WTC11 (cell line): Measurements from ENCODE around the gene SLC17A9. TPM values are rescaled to one million over a fixed set of nuclear protein-coding genes. Genes with fewer than 3 reads are reported as not detected.

Experiments
- ATAC-seq: fragments of 200-7000 bp; cut with Tn5 transposase; 2 replicates; pipeline ENCODE4 v1.10.0; 2021; ENCODE audit warnings: mild to moderate bottlenecking, moderate library complexity
- CTCF ChIA-PET: fragments of 300-600 bp; sonication (Branson Sonifier 250); formaldehyde crosslinking; loops from one replicate; lab custom pipeline; 2021; ENCODE audit warnings: antibody characterized with exemption; lab: Charles Lee
- POLR2A ChIA-PET: fragments of 350-600 bp; sonication (Branson Sonifier 250); formaldehyde crosslinking; loops from one replicate; lab custom pipeline; 2021; ENCODE audit warnings: antibody characterized with exemption; lab: Charles Lee
- DNase-seq: peaks from one replicate; pipeline ENCODE4 v3.0.0; 2021; ENCODE audit warnings: low spot score
- H3K27ac Mint-ChIP-seq: 2 replicates; pipeline ENCODE4 v1.8.0; 2021; ENCODE audit warnings: mixed read lengths
- H3K27me3 Mint-ChIP-seq: 2 replicates; pipeline ENCODE4 v1.8.0; 2021; ENCODE audit warnings: low read depth, mild to moderate bottlenecking, moderate library complexity, mixed read lengths
- H3K36me3 Mint-ChIP-seq: 2 replicates; pipeline ENCODE4 v1.8.0; 2021; ENCODE audit warnings: mixed read lengths
- H3K4me1 Mint-ChIP-seq: 2 replicates; pipeline ENCODE4 v1.8.0; 2022; ENCODE audit warnings: mixed read lengths
- H3K4me3 Mint-ChIP-seq: 2 replicates; pipeline ENCODE4 v1.8.0; 2021; ENCODE audit warnings: mild to moderate bottlenecking, moderate library complexity, mixed read lengths
- H3K9me3 Mint-ChIP-seq: 2 replicates; pipeline ENCODE4 v1.8.0; 2021; ENCODE audit warnings: mixed read lengths
- CBFB ChIP-seq: sonication (generic); formaldehyde crosslinking; IDR thresholded peaks from 2 replicates; pipeline ENCODE4 v1.8.1; 2022; ENCODE audit warnings: mild to moderate bottlenecking, low read depth, missing genetic modification reagents
- CDX4 ChIP-seq: fragments of 250-450 bp; sonication (Bioruptor Pico); IDR thresholded peaks from 2 replicates; pipeline ENCODE4 v1.9.0; 2021; ENCODE audit warnings: moderate library complexity, mild to moderate bottlenecking, inconsistent platforms, borderline replicate concordance
- EMX1 ChIP-seq: fragments of 250-450 bp; sonication (Bioruptor Pico); IDR thresholded peaks from 2 replicates; pipeline ENCODE4 v1.8.0; 2021; ENCODE audit warnings: mild to moderate bottlenecking
- IRF1 ChIP-seq: sonication (generic); formaldehyde crosslinking; IDR thresholded peaks from 2 replicates; pipeline ENCODE4 v1.8.0; 2023; ENCODE audit warnings: missing genetic modification reagents
- MAX ChIP-seq: sonication (generic); formaldehyde crosslinking; IDR thresholded peaks from 2 replicates; pipeline ENCODE4 v1.8.0; 2022; ENCODE audit warnings: mild to moderate bottlenecking, missing genetic modification reagents
- MXD4 ChIP-seq: fragments of 250-450 bp; sonication (Bioruptor Pico); IDR thresholded peaks from 2 replicates; pipeline ENCODE4 v1.8.0; 2021; ENCODE audit warnings: mild to moderate bottlenecking, moderate library complexity, borderline replicate concordance
- MYBL2 ChIP-seq: sonication (generic); formaldehyde crosslinking; IDR thresholded peaks from 2 replicates; pipeline ENCODE4 v1.8.1; 2023; ENCODE audit warnings: mild to moderate bottlenecking, moderate library complexity, missing genetic modification reagents
- OVOL2 ChIP-seq: fragments of 250-450 bp; sonication (Bioruptor Pico); IDR thresholded peaks from 2 replicates; pipeline ENCODE4 v1.9.0; 2021; ENCODE audit warnings: mild to moderate bottlenecking, borderline replicate concordance
- SMAD4 ChIP-seq: sonication (generic); formaldehyde crosslinking; IDR thresholded peaks from 2 replicates; pipeline ENCODE4 v1.8.0; 2022; ENCODE audit warnings: mild to moderate bottlenecking, missing genetic modification reagents
- USF2 ChIP-seq: sonication (generic); formaldehyde crosslinking; IDR thresholded peaks from 2 replicates; pipeline ENCODE4 v1.8.1; 2023; ENCODE audit warnings: mild to moderate bottlenecking, missing genetic modification reagents, moderate library complexity
- ZBTB21 ChIP-seq: sonication (generic); formaldehyde crosslinking; IDR thresholded peaks from 2 replicates; pipeline ENCODE4 v1.8.1; 2023; ENCODE audit warnings: mild to moderate bottlenecking, missing genetic modification reagents, borderline replicate concordance
- ZNF232 ChIP-seq: sonication (generic); formaldehyde crosslinking; IDR thresholded peaks from 2 replicates; pipeline ENCODE4 v1.8.0; 2022; ENCODE audit warnings: mild to moderate bottlenecking, missing genetic modification reagents
- ZNF263 ChIP-seq: sonication (generic); formaldehyde crosslinking; IDR thresholded peaks from 2 replicates; pipeline ENCODE4 v1.8.1; 2022; ENCODE audit warnings: low read depth, mild to moderate bottlenecking, moderate library complexity, missing genetic modification reagents
- ZNF317 ChIP-seq: sonication (generic); formaldehyde crosslinking; IDR thresholded peaks from 2 replicates; pipeline ENCODE4 v1.8.1; 2023; ENCODE audit warnings: low read depth, mild to moderate bottlenecking, moderate library complexity, missing genetic modification reagents, borderline replicate concordance
- ZNF396 ChIP-seq: fragments of 250-450 bp; sonication (Bioruptor Pico); IDR thresholded peaks from 2 replicates; pipeline ENCODE4 v1.8.0; 2021; ENCODE audit warnings: mild to moderate bottlenecking, moderate library complexity, borderline replicate concordance
- ZNF423 ChIP-seq: fragments of 250-450 bp; sonication (Bioruptor Pico); IDR thresholded peaks from 2 replicates; pipeline ENCODE4 v2.1.2; 2022; ENCODE audit warnings: mild to moderate bottlenecking, moderate library complexity
- ZNF425 ChIP-seq: fragments of 250-450 bp; sonication (Bioruptor Pico); conservative IDR thresholded peaks from 2 replicates; pipeline ENCODE4 v1.9.0; 2021; ENCODE audit warnings: mild to moderate bottlenecking
- total RNA-seq: library from RNA; stranded (reverse); gene quantifications from 3 replicates; pipeline ENCODE4 v1.2.3, GENCODE V29; 2021
- TF ChIP-seq, protein P1 (sequence below): sonication (generic); formaldehyde crosslinking; IDR thresholded peaks from 2 replicates; pipeline ENCODE4 v1.8.0; 2022; ENCODE audit warnings: mild to moderate bottlenecking, missing genetic modification reagents
- TF ChIP-seq, protein P2 (sequence below): sonication (generic); formaldehyde crosslinking; IDR thresholded peaks from 2 replicates; pipeline ENCODE4 v1.8.1; 2023; ENCODE audit warnings: mild to moderate bottlenecking, moderate library complexity, missing genetic modification reagents
- TF ChIP-seq, protein P3 (sequence below): fragments of 250-450 bp; sonication (Bioruptor Pico); IDR thresholded peaks from 2 replicates; pipeline ENCODE4 v2.1.2; 2022; ENCODE audit warnings: mild to moderate bottlenecking, moderate library complexity
- TF ChIP-seq, protein P4 (sequence below): sonication (generic); formaldehyde crosslinking; IDR thresholded peaks from 2 replicates; pipeline ENCODE4 v1.8.1; 2022; ENCODE audit warnings: mild to moderate bottlenecking, moderate library complexity, missing genetic modification reagents

The SLC17A9 gene
- total RNA-seq, 1 experiment from 2014 or later: 41.7 TPM

DNA sequence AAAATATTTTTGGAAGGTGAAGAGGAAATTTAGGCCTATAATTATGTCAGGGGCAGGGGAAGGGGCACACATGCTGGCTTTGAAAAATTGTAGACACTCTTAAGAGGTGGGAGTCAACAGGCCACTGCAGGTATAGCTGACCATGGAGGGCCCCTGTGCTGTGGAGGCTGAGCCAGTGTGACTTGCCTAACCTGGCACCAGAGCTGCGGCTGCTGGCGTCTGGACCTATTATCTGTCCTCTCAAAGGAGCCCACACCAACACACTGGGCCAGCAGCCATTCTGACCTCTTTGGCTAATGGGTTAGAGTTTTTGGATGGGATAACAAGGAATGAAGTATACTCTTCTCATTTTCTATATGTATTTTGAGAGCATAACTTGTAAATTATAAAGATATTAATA lies 10.1 kb upstream of the SLC17A9 start:
- Mint-ChIP-seq H3K4me3 (no peak overlapping the region), H3K27ac (no peak overlapping the region), H3K36me3 (peaks cover 59% of the 10 kb centered on the region), H3K9me3 (no peaks in the 10 kb centered on the region), H3K27me3 (no peaks in the 10 kb centered on the region), H3K4me1 (peaks cover 20% of the 10 kb centered on the region)
- POLR2A ChIA-PET: no interaction called here
- CTCF ChIA-PET: no interaction called here
- TF ChIP-seq ZNF423 (CRISPR knock-in tag): no peak
- TF ChIP-seq USF2 (CRISPR knock-in tag): no peak
- TF ChIP-seq MYBL2 (CRISPR knock-in tag): no peak
- TF ChIP-seq, protein P1, sequence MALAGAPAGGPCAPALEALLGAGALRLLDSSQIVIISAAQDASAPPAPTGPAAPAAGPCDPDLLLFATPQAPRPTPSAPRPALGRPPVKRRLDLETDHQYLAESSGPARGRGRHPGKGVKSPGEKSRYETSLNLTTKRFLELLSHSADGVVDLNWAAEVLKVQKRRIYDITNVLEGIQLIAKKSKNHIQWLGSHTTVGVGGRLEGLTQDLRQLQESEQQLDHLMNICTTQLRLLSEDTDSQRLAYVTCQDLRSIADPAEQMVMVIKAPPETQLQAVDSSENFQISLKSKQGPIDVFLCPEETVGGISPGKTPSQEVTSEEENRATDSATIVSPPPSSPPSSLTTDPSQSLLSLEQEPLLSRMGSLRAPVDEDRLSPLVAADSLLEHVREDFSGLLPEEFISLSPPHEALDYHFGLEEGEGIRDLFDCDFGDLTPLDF: no peak
- TF ChIP-seq OVOL2 (CRISPR knock-in tag): no peak
- no peak for TF ChIP-seq ZNF317 (CRISPR knock-in tag)
- ATAC-seq: no peak
- no peak for DNase-seq

GRCh38 chr20:62943396-62943795 lies 9.1 kb upstream of the SLC17A9 start:
- ChIA-PET POLR2A (no interaction called here), CTCF (no interaction called here)
- no peaks in the 10 kb centered on the region for H3K27me3 Mint-ChIP-seq
- no peak overlapping the region for H3K4me3 Mint-ChIP-seq
- TF ChIP-seq ZNF263 (CRISPR knock-in tag) (no peak), MXD4 (no peak), IRF1 (CRISPR knock-in tag) (no peak), ZNF396 (CRISPR knock-in tag) (no peak), CBFB (CRISPR knock-in tag) (no peak)
- TF ChIP-seq, protein P2, sequence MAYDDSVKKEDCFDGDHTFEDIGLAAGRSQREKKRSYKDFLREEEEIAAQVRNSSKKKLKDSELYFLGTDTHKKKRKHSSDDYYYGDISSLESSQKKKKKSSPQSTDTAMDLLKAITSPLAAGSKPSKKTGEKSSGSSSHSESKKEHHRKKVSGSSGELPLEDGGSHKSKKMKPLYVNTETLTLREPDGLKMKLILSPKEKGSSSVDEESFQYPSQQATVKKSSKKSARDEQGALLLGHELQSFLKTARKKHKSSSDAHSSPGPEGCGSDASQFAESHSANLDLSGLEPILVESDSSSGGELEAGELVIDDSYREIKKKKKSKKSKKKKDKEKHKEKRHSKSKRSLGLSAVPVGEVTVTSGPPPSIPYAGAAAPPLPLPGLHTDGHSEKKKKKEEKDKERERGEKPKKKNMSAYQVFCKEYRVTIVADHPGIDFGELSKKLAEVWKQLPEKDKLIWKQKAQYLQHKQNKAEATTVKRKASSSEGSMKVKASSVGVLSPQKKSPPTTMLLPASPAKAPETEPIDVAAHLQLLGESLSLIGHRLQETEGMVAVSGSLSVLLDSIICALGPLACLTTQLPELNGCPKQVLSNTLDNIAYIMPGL (CRISPR knock-in tag): no peak
- peaks cover 20% of the 10 kb centered on the region for H3K4me1 Mint-ChIP-seq
- peaks cover 68% of the 10 kb centered on the region for H3K36me3 Mint-ChIP-seq
- no peaks in the 10 kb centered on the region for H3K9me3 Mint-ChIP-seq
- ATAC-seq (no peak), DNase-seq (no peak)
- no peak overlapping the region for H3K27ac Mint-ChIP-seq

GRCh38 chr20:62944184-62944583 lies 8.3 kb upstream of the SLC17A9 start:
- CTCF ChIA-PET: no interaction called here
- no peaks in the 10 kb centered on the region for H3K9me3 Mint-ChIP-seq
- 0 out of 2 replicates have a peak overlapping the region, but pooled peaks have one; percentile 12 for H3K27ac Mint-ChIP-seq
- POLR2A ChIA-PET: no interaction called here
- no peak overlapping the region for H3K4me3 Mint-ChIP-seq
- peaks cover 12% of the 10 kb centered on the region for H3K4me1 Mint-ChIP-seq
- ATAC-seq (no peak), DNase-seq (no peak)
- H3K27me3 Mint-ChIP-seq: no peaks in the 10 kb centered on the region
- H3K36me3 Mint-ChIP-seq: peaks cover 76% of the 10 kb centered on the region
- no peak for TF ChIP-seq MAX (CRISPR knock-in tag)
- TF ChIP-seq OVOL2 (CRISPR knock-in tag): no peak
- TF ChIP-seq ZBTB21 (CRISPR knock-in tag): no peak
- TF ChIP-seq, protein P3, sequence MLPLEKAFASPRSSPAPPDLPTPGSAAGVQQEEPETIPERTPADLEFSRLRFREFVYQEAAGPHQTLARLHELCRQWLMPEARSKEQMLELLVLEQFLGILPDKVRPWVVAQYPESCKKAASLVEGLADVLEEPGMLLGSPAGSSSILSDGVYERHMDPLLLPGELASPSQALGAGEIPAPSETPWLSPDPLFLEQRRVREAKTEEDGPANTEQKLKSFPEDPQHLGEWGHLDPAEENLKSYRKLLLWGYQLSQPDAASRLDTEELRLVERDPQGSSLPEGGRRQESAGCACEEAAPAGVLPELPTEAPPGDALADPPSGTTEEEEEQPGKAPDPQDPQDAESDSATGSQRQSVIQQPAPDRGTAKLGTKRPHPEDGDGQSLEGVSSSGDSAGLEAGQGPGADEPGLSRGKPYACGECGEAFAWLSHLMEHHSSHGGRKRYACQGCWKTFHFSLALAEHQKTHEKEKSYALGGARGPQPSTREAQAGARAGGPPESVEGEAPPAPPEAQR (CRISPR knock-in tag): no peak
- TF ChIP-seq, protein P4, sequence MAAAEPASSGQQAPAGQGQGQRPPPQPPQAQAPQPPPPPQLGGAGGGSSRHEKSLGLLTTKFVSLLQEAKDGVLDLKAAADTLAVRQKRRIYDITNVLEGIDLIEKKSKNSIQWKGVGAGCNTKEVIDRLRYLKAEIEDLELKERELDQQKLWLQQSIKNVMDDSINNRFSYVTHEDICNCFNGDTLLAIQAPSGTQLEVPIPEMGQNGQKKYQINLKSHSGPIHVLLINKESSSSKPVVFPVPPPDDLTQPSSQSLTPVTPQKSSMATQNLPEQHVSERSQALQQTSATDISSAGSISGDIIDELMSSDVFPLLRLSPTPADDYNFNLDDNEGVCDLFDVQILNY (CRISPR knock-in tag): no peak
- TF ChIP-seq CDX4 (CRISPR knock-in tag): no peak
- TF ChIP-seq IRF1 (CRISPR knock-in tag): no peak
- TF ChIP-seq ZNF232 (CRISPR knock-in tag): no peak
- TF ChIP-seq SMAD4 (CRISPR knock-in tag): no peak
- TF ChIP-seq ZNF425 (CRISPR knock-in tag): no peak
- no peak for TF ChIP-seq ZNF263 (CRISPR knock-in tag)
- no peak for TF ChIP-seq EMX1 (CRISPR knock-in tag)
- TF ChIP-seq CBFB (CRISPR knock-in tag): no peak
